Measurements from ENCODE around the gene CEL.

DNA sequence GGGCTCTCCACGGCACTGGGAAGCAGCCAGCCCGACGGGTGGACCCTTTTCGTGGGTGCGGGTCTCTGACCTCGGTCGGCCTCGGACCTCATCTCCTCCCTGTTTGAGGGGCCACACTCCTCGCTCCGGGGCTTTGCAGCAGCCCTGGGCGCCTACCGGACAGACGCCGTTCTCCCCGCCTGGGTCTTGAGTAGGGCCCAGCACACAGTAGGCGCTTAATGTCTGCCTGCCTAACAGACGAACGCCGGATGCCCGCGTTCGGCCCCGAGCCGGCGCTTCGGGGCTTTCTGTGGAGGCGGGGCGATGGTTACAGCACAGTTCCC lies 31.8 kb upstream of the CEL start:
- TF ChIP-seq, protein P1, sequence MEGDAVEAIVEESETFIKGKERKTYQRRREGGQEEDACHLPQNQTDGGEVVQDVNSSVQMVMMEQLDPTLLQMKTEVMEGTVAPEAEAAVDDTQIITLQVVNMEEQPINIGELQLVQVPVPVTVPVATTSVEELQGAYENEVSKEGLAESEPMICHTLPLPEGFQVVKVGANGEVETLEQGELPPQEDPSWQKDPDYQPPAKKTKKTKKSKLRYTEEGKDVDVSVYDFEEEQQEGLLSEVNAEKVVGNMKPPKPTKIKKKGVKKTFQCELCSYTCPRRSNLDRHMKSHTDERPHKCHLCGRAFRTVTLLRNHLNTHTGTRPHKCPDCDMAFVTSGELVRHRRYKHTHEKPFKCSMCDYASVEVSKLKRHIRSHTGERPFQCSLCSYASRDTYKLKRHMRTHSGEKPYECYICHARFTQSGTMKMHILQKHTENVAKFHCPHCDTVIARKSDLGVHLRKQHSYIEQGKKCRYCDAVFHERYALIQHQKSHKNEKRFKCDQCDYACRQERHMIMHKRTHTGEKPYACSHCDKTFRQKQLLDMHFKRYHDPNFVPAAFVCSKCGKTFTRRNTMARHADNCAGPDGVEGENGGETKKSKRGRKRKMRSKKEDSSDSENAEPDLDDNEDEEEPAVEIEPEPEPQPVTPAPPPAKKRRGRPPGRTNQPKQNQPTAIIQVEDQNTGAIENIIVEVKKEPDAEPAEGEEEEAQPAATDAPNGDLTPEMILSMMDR (IDR thresholded peaks at IDR 0.05): no peak
- no peak for TF ChIP-seq POLR2AphosphoS5 (IDR thresholded peaks at IDR 0.05; ENCODE audit: insufficient read depth in 1 of 2, low read depth in 1 of 2)
- TF ChIP-seq POLR2A (IDR thresholded peaks at IDR 0.05): no peak
